ENCODE measurements around the gene FGF5.

FGF5 gene

DNA sequence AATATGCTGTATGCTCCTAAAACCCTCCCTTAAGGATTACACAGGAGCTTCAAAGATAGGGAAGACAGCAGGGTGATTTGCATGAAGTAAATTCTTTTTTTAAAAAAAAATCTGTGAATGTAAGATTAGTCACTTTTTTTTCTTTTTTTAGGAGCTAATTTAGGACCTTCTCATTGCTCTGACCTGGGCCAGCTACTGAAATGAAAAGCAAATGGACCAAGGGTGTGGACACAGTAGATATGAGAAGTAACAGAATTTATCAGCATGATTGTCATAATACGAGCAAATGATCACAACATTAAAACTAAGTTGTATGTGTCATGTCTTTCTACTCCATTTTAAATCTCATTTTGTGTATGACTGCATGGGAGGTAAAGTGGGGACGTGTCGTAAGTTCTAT is 6.6 kb upstream of the FGF5 start:
- no peak for TF ChIP-seq JUND (IDR thresholded peaks at IDR 0.05; ENCODE audit: low read depth)
- in situ Hi-C loops (cut with HindIII; ENCODE audit: low pct_unique_long_range_greater_than_20kb, low sequenced_read_pairs): no loop called here
- no peak for DNase-seq (ENCODE audit: low read depth in 1 of 2, low spot score in 1 of 2)

DNA sequence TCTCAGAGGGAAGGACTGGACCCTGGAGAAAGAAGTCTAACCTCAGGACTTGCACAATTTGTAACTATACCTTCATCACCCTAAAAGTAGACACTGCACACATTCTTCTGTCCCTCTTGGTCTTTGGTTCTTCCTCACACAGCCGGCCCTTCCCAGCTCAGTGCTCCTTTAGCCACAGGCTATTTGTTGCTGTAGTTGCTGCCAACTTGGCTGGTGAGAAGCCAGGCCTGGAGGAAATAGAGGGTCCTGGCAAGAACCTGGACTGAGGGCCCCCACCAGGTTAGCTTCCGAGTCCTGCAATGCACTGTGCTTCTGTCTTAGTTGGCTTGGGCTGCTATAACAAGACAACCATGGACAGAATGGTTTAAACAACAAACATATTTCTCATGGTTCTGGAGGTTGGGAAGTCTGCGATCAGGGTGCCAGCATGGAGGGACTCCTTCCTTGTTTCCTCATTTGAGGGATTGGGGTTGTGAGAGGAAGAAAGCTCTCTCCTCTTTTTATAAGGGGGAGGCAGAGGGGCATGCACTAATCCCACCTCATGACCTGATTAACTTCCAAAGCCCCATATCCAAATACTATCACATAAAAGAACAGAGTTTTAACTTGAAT is 4.4 kb upstream of the FGF5 start:
- TF ChIP-seq JUND (IDR thresholded peaks at IDR 0.05; ENCODE audit: low read depth): no peak
- in situ Hi-C loops (cut with HindIII; ENCODE audit: low pct_unique_long_range_greater_than_20kb, low sequenced_read_pairs): no loop called here
- no peak for DNase-seq (ENCODE audit: low read depth in 1 of 2, low spot score in 1 of 2)

GRCh38 chr4:80263541-80264351 is 2.7 kb upstream of the FGF5 start:
- DNase-seq (ENCODE audit: low read depth in 1 of 2, low spot score in 1 of 2): no peak
- in situ Hi-C loops (cut with HindIII; ENCODE audit: low pct_unique_long_range_greater_than_20kb, low sequenced_read_pairs): no loop called here
- no peak for TF ChIP-seq JUND (IDR thresholded peaks at IDR 0.05; ENCODE audit: low read depth)

GRCh38 chr4:80264352-80264647 is 2.2 kb upstream of the FGF5 start:
- no peak for TF ChIP-seq JUND (IDR thresholded peaks at IDR 0.05; ENCODE audit: low read depth)
- in situ Hi-C loops (cut with HindIII; ENCODE audit: low pct_unique_long_range_greater_than_20kb, low sequenced_read_pairs): no loop called here
- no peak for DNase-seq (ENCODE audit: low read depth in 1 of 2, low spot score in 1 of 2)

GRCh38 chr4:80264825-80265224 is 1.6 kb upstream of the FGF5 start:
- TF ChIP-seq JUND (IDR thresholded peaks at IDR 0.05; ENCODE audit: low read depth): no peak
- in situ Hi-C loops (cut with HindIII; ENCODE audit: low pct_unique_long_range_greater_than_20kb, low sequenced_read_pairs): no loop called here
- DNase-seq (ENCODE audit: low read depth in 1 of 2, low spot score in 1 of 2): no peak

DNA sequence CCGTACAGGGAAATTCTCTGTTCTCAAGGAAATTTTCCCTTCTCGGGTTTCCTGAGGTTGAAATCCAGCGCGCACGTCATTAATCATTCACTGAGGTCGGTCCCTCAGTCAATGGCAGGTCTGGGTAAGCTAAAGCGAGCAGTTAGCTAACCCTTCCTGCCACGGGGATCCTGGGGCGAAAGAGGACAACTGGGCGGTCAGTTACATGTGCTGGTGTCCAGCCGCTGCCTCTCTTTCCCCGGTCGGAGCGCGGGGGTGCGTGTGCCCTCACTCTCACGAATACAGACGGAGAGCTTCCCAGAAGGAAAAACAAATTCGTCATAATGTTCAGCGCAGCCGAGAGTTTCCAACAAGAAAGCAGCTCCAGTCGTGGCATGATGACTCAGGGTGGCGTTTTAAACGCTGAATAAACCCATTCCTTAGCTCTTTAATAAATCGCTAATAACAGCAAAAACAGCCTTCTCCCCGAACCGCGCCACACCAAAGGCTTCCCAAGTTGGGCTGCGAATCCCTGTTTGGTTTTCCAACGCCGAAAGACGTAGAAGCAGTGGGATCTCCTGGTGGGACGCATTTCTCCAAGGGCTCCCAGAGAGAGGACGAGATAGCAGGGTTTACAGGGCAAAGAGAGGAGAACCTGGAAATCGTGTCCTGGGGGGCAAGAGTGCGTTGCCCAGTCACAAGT is 752 bp upstream of the FGF5 start:
- in situ Hi-C loops (cut with HindIII; ENCODE audit: low pct_unique_long_range_greater_than_20kb, low sequenced_read_pairs): no loop called here
- no peak for TF ChIP-seq JUND (IDR thresholded peaks at IDR 0.05; ENCODE audit: low read depth)
- no peak for DNase-seq (ENCODE audit: low read depth in 1 of 2, low spot score in 1 of 2)

DNA sequence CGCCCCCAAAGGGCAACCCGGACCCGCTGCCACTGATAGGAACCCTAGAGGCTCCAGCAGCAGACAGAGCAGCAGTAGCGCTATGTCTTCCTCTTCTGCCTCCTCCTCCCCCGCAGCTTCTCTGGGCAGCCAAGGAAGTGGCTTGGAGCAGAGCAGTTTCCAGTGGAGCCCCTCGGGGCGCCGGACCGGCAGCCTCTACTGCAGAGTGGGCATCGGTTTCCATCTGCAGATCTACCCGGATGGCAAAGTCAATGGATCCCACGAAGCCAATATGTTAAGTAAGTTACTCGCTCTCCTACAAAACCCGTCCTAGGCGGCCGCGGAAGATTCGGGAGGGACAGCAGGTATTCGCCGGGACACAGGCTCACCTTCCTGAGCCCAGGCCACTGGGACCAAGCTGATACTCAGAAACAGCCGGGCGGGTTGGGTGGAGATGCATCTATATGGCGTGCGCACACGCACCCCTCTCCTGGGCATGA is 477 bp downstream of the FGF5 start:
- DNase-seq (ENCODE audit: low read depth in 1 of 2, low spot score in 1 of 2): peak in 1 of 2 experiments; percentile 2
- no peak for TF ChIP-seq JUND (IDR thresholded peaks at IDR 0.05; ENCODE audit: low read depth)
- in situ Hi-C loops (cut with HindIII; ENCODE audit: low pct_unique_long_range_greater_than_20kb, low sequenced_read_pairs): no loop called here

DNA sequence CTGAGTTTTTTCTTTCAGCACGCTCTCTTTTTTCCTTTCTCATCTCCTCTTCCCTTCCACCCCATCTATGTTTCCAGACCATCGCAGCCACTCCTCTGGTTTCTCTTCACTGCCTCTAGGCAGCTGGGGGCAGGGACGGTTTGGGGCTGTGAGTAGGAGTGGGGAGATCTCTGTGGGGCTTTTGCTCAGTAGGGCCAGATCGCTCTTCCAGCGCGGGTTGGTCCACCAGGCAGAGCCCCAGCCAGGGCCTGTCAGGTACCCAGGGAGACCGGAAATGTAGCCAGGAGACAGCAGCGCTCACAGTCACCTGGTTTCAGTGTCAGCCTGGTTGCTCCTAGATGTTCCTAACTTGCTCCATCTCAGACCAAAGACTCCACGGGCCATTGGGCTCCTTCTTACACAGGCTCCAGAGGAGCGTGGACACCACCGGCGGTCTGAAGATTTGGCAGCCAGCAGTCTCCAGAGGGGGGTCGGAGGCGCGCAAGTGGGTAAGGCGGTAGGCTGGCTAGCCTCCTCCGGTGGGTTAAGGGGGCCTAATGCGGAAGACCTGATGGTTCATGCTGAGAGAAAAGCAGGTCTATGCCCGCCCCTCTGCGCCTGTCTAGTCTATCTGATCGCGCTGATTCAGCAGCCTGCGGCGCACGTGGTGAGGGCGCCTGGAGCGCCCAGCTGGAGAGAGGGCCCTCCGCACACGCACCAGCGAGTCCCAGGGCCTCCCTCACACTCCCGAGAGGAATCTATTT is 1.8 kb downstream of the FGF5 start:
- in situ Hi-C loops (cut with HindIII; ENCODE audit: low pct_unique_long_range_greater_than_20kb, low sequenced_read_pairs): no loop called here
- DNase-seq (ENCODE audit: low read depth in 1 of 2, low spot score in 1 of 2): no peak
- no peak for TF ChIP-seq JUND (IDR thresholded peaks at IDR 0.05; ENCODE audit: low read depth)

GRCh38 chr4:80268936-80269335 is 2.5 kb downstream of the FGF5 start:
- in situ Hi-C loops (cut with HindIII; ENCODE audit: low pct_unique_long_range_greater_than_20kb, low sequenced_read_pairs): no loop called here
- TF ChIP-seq JUND (IDR thresholded peaks at IDR 0.05; ENCODE audit: low read depth): no peak
- DNase-seq (ENCODE audit: low read depth in 1 of 2, low spot score in 1 of 2): no peak

DNA sequence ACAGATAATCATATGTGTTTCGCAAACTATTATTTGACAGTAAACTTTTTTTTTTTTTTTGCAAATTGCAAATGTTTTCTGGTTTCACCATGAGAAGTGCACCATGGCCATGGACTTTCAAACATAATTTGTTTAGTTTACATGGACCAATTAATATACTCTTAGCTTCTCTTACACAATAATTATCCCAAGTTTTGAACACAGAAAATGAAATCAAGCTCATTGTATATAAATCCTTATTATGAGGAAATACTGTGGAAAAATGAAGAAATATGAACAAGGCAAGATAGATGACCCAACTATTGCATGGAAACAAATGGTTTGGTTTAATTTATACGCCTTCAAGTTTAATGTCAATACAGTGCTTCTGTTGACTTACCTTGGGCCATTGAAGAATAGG is 3.9 kb downstream of the FGF5 start:
- in situ Hi-C loops (cut with HindIII; ENCODE audit: low pct_unique_long_range_greater_than_20kb, low sequenced_read_pairs): no loop called here
- TF ChIP-seq JUND (IDR thresholded peaks at IDR 0.05; ENCODE audit: low read depth): no peak

DNA sequence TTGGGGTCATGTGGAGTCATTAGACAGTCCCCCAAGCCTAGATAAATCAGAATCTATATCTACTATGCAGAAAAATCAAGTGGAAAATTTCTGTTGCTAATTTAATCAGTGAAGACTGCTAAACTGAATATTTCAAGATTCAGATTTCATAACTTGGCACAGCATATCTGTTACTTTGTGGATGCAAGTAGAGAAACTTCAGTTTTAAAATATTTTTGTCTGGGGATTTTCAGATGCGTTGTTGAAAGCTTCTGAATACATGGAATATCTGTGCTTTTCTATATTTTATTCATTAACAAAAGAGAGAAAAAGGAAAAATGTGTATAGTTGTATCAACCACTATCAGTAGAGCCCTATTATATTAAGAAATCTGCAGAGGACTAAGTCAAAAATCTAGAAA is 4.4 kb downstream of the FGF5 start:
- in situ Hi-C loops (cut with HindIII; ENCODE audit: low pct_unique_long_range_greater_than_20kb, low sequenced_read_pairs): no loop called here
- no peak for DNase-seq (ENCODE audit: low read depth in 1 of 2, low spot score in 1 of 2)
- no peak for TF ChIP-seq JUND (IDR thresholded peaks at IDR 0.05; ENCODE audit: low read depth)

More for the DNA sequence above, 3.9 kb downstream of the FGF5 start:
- no peak for DNase-seq (ENCODE audit: low read depth in 1 of 2, low spot score in 1 of 2)

GRCh38 chr4:80271801-80272200 is 5.3 kb downstream of the FGF5 start:
- DNase-seq (ENCODE audit: low read depth in 1 of 2, low spot score in 1 of 2): no peak
- TF ChIP-seq JUND (IDR thresholded peaks at IDR 0.05; ENCODE audit: low read depth): no peak
- in situ Hi-C loops (cut with HindIII; ENCODE audit: low pct_unique_long_range_greater_than_20kb, low sequenced_read_pairs): no loop called here

Measured in T47D (cell line).